ENCODE results near the gene RAB8B.
"Not testable (repeated sequence)": the region's sequence is repeated elsewhere in the genome, so short reads cannot be mapped to it uniquely, and the experiment has no call there.

The RAB8B gene

GRCh38 chr15:63237086-63237485, 47.7 kb downstream of the RAB8B start:
- not testable (repeated sequence) for H3K4me3 ChIP-seq (ENCODE audit: low read depth, low read length)
- Histone ChIP-seq H3K79me2 (ENCODE audit: control insufficient read depth, insufficient read depth, low read length, unreplicated experiment) (peaks cover 60% of the 10 kb centered on the region), H3K27ac (ENCODE audit: low read depth, low read length) (peak overlapping the region; percentile 92)

DNA sequence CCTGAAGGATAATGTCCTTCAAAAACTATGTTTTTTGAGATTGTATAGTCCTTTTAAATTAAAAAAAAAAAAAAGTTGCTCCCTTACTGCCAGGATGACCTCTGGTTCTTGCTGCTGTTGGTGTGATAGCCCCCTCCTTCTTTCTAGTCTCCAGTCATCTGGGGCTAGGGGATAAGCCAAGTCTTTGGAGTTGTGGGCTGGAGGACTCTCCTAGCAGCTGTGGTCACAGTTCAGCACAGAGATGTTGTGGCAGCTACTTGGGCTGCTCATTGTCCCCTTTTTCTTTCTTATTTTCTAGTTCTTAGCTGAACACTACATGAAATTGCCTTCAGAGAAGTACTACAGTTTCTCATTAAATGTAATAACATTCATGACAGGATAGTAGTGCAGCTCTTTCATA, 48.8 kb downstream of the RAB8B start:
- Histone ChIP-seq H3K4me3 (ENCODE audit: low read depth, low read length) (no peak overlapping the region), H3K27me3 (ENCODE audit: insufficient read depth, low read length) (no peaks in the 10 kb centered on the region), H3K36me3 (ENCODE audit: insufficient read depth, low read length) (no peaks in the 10 kb centered on the region), H3K79me2 (ENCODE audit: control insufficient read depth, insufficient read depth, low read length, unreplicated experiment) (peaks cover 55% of the 10 kb centered on the region), H3K27ac (ENCODE audit: low read depth, low read length) (peak overlapping the region; percentile 92), H3K4me1 (ENCODE audit: control insufficient read depth, insufficient read depth, low read length, unreplicated experiment) (peaks cover 71% of the 10 kb centered on the region), H2AFZ (ENCODE audit: low read length, unreplicated experiment) (no peak overlapping the region)

More at GRCh38 chr15:63237086-63237485, 47.7 kb downstream of the RAB8B start:
- H3K36me3 ChIP-seq (ENCODE audit: insufficient read depth, low read length); H2AFZ ChIP-seq (ENCODE audit: low read length, unreplicated experiment); H3K27me3 ChIP-seq (ENCODE audit: insufficient read depth, low read length): not testable (repeated sequence)
- peaks cover 78% of the 10 kb centered on the region for H3K4me1 ChIP-seq (ENCODE audit: control insufficient read depth, insufficient read depth, low read length, unreplicated experiment)

DNA sequence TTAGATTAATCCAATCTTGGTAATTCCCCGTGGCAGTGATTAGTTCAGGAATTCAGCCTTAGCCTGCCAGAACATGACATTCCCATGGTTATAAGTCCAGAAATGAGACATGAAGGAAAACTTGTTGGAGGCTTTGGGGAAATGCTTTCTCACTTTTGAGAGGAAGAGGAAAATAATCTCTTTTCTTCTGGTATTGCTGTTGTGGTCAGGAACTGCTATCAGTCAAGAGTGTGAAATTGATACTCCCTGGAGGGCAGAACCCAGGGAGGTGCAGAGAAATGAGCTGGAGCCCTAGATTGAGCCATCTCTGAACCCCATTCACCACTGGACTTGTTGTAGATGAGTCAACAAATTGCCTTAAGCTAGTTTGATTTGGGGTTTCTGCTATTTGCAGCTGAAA, 49.4 kb downstream of the RAB8B start:
- peaks cover 72% of the 10 kb centered on the region for H3K4me1 ChIP-seq (ENCODE audit: control insufficient read depth, insufficient read depth, low read length, unreplicated experiment)
- H2AFZ ChIP-seq (ENCODE audit: low read length, unreplicated experiment): no peak overlapping the region
- peaks cover 55% of the 10 kb centered on the region for H3K79me2 ChIP-seq (ENCODE audit: control insufficient read depth, insufficient read depth, low read length, unreplicated experiment)
- H3K27ac ChIP-seq (ENCODE audit: low read depth, low read length): peak overlapping the region; percentile 92
- H3K27me3 ChIP-seq (ENCODE audit: insufficient read depth, low read length): no peaks in the 10 kb centered on the region
- no peaks in the 10 kb centered on the region for H3K36me3 ChIP-seq (ENCODE audit: insufficient read depth, low read length)
- H3K4me3 ChIP-seq (ENCODE audit: low read depth, low read length): no peak overlapping the region

- no peaks in the 10 kb centered on the region for H3K36me3 ChIP-seq (ENCODE audit: insufficient read depth, low read length)
- peaks cover 51% of the 10 kb centered on the region for H3K79me2 ChIP-seq (ENCODE audit: control insufficient read depth, insufficient read depth, low read length, unreplicated experiment)
- H3K27me3 ChIP-seq (ENCODE audit: insufficient read depth, low read length): no peaks in the 10 kb centered on the region
- peaks cover 72% of the 10 kb centered on the region for H3K4me1 ChIP-seq (ENCODE audit: control insufficient read depth, insufficient read depth, low read length, unreplicated experiment)
- H2AFZ ChIP-seq (ENCODE audit: low read length, unreplicated experiment): no peak overlapping the region
- H3K4me3 ChIP-seq (ENCODE audit: low read depth, low read length): peak overlapping the region; percentile 7; the same call in 1 of the 2 replicates
- peak overlapping the region; percentile 92 for H3K27ac ChIP-seq (ENCODE audit: low read depth, low read length)
Measured at GRCh38 chr15:63240109-63240508, 50.7 kb downstream of the RAB8B start.

GRCh38 chr15:63241316-63241715, 51.9 kb downstream of the RAB8B start:
- Histone ChIP-seq H3K27ac (ENCODE audit: low read depth, low read length) (no peak overlapping the region), H3K79me2 (ENCODE audit: control insufficient read depth, insufficient read depth, low read length, unreplicated experiment) (peaks cover 48% of the 10 kb centered on the region), H3K4me3 (ENCODE audit: low read depth, low read length) (no peak overlapping the region), H2AFZ (ENCODE audit: low read length, unreplicated experiment) (no peak overlapping the region), H3K27me3 (ENCODE audit: insufficient read depth, low read length) (no peaks in the 10 kb centered on the region), H3K4me1 (ENCODE audit: control insufficient read depth, insufficient read depth, low read length, unreplicated experiment) (peaks cover 70% of the 10 kb centered on the region), H3K36me3 (ENCODE audit: insufficient read depth, low read length) (peaks cover 4% of the 10 kb centered on the region; the same call in 1 of the 2 replicates)

GRCh38 chr15:63243101-63243500, 53.7 kb downstream of the RAB8B start:
- Histone ChIP-seq H3K27me3 (ENCODE audit: insufficient read depth, low read length) (no peaks in the 10 kb centered on the region), H3K79me2 (ENCODE audit: control insufficient read depth, insufficient read depth, low read length, unreplicated experiment) (peaks cover 34% of the 10 kb centered on the region), H3K4me3 (ENCODE audit: low read depth, low read length) (no peak overlapping the region), H3K27ac (ENCODE audit: low read depth, low read length) (peak overlapping the region; percentile 84; the same call in 1 of the 2 replicates), H3K36me3 (ENCODE audit: insufficient read depth, low read length) (peaks cover 10% of the 10 kb centered on the region; the same call in 1 of the 2 replicates), H3K4me1 (ENCODE audit: control insufficient read depth, insufficient read depth, low read length, unreplicated experiment) (peaks cover 70% of the 10 kb centered on the region), H2AFZ (ENCODE audit: low read length, unreplicated experiment) (no peak overlapping the region)

DNA sequence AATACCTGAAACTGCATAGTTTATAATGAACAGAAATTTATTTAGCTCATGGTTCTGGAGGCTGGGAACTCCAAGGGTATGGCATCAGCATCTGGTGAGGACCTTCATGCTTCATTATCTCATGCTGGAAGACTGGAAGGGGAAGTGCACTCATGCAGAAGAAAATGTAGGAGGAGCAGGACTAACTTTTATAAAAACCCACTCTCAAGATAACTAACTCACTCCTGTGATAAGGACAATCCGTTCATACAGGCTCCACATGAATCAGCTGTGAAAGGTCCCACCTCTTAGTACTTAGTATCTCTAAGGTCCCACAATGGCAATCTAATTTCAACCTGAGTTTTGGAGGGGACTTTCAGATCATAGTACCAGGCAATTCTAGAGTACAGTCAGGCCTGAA, 54.4 kb downstream of the RAB8B start:
- Histone ChIP-seq H3K27ac (ENCODE audit: low read depth, low read length) (peak overlapping the region; percentile 84), H2AFZ (ENCODE audit: low read length, unreplicated experiment) (no peak overlapping the region), H3K4me3 (ENCODE audit: low read depth, low read length) (no peak overlapping the region), H3K36me3 (ENCODE audit: insufficient read depth, low read length) (peaks cover 10% of the 10 kb centered on the region; the same call in 1 of the 2 replicates), H3K4me1 (ENCODE audit: control insufficient read depth, insufficient read depth, low read length, unreplicated experiment) (peaks cover 63% of the 10 kb centered on the region), H3K79me2 (ENCODE audit: control insufficient read depth, insufficient read depth, low read length, unreplicated experiment) (peaks cover 32% of the 10 kb centered on the region), H3K27me3 (ENCODE audit: insufficient read depth, low read length) (no peaks in the 10 kb centered on the region)

DNA sequence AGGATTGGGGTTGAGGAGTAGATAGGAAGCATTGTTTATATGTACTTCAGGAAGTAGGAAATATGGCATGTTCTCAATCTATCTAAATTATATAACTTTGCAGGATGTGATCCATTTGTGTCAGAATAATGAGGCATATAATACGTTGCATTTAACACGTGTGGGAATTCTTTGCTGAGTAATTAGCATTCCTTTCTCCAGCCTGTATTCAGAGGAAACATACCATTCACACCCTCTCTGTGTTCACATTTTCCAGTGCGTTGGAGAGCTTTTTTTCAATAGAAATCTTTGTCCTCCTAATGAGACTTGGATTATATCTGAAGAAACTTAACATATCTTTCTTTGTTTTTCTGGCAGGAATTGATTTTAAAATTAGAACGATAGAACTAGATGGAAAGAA, 55.0 kb downstream of the RAB8B start:
- peaks cover 11% of the 10 kb centered on the region; the same call in 1 of the 2 replicates for H3K36me3 ChIP-seq (ENCODE audit: insufficient read depth, low read length)
- H3K79me2 ChIP-seq (ENCODE audit: control insufficient read depth, insufficient read depth, low read length, unreplicated experiment): peaks cover 35% of the 10 kb centered on the region
- H3K4me3 ChIP-seq (ENCODE audit: low read depth, low read length): peak overlapping the region; percentile 41
- no peak overlapping the region for H2AFZ ChIP-seq (ENCODE audit: low read length, unreplicated experiment)
- peaks cover 63% of the 10 kb centered on the region for H3K4me1 ChIP-seq (ENCODE audit: control insufficient read depth, insufficient read depth, low read length, unreplicated experiment)
- H3K27me3 ChIP-seq (ENCODE audit: insufficient read depth, low read length): no peaks in the 10 kb centered on the region
- peak overlapping the region; percentile 84 for H3K27ac ChIP-seq (ENCODE audit: low read depth, low read length)

DNA sequence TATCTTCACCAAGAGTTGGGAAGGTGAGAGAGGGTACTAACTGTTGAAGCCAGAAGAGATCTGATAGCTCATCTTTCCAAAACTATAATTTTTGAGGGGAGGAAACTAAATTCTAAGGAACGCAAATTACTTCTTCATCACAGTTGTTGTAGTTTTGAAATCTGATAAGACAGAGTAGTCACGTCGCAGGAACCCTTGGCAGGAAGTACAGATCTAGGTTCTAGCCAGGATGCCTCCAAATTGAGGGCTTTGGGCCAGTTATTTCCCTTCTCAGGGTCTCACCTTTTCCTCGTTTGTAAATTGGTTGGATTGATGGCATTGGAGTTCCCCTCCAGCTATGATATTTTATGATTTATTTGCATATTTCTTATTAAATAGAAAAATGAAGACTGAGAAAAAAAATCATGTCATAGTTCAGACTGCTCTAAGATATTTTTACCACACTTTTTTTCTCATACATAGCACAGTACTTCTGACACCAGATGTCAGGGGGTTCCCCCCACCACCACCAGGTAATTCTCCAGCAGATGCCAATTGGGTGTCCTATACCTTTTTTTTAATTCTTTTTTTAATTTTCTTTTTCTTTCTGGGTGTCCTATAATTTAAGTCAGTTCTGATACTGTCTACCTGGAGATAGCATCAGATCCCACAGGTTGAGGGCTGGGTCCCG, 55.7 kb downstream of the RAB8B start:
- Histone ChIP-seq H3K4me1 (ENCODE audit: control insufficient read depth, insufficient read depth, low read length, unreplicated experiment) (peaks cover 63% of the 10 kb centered on the region), H3K79me2 (ENCODE audit: control insufficient read depth, insufficient read depth, low read length, unreplicated experiment) (peaks cover 31% of the 10 kb centered on the region), H3K4me3 (ENCODE audit: low read depth, low read length) (peak overlapping the region; percentile 41), H3K27me3 (ENCODE audit: insufficient read depth, low read length) (no peaks in the 10 kb centered on the region), H3K36me3 (ENCODE audit: insufficient read depth, low read length) (peaks cover 12% of the 10 kb centered on the region; the same call in 1 of the 2 replicates), H3K27ac (ENCODE audit: low read depth, low read length) (peak overlapping the region; percentile 84), H2AFZ (ENCODE audit: low read length, unreplicated experiment) (no peak overlapping the region)

- H3K27me3 ChIP-seq (ENCODE audit: insufficient read depth, low read length): no peaks in the 10 kb centered on the region
- H3K79me2 ChIP-seq (ENCODE audit: control insufficient read depth, insufficient read depth, low read length, unreplicated experiment): peaks cover 14% of the 10 kb centered on the region
- peak overlapping the region; percentile 88 for H3K27ac ChIP-seq (ENCODE audit: low read depth, low read length)
- peaks cover 16% of the 10 kb centered on the region for H3K36me3 ChIP-seq (ENCODE audit: insufficient read depth, low read length)
- no peak overlapping the region for H2AFZ ChIP-seq (ENCODE audit: low read length, unreplicated experiment)
- H3K4me1 ChIP-seq (ENCODE audit: control insufficient read depth, insufficient read depth, low read length, unreplicated experiment): peaks cover 75% of the 10 kb centered on the region
- peak overlapping the region; percentile 5; the same call in 1 of the 2 replicates for H3K4me3 ChIP-seq (ENCODE audit: low read depth, low read length)
Measured at GRCh38 chr15:63246691-63247469, 57.5 kb downstream of the RAB8B start.
